ENCODE measurements around the gene CD200R1.
A peak's percentile ranks its signal among the peaks of the same experiment; 100 is the strongest.
"Not testable (repeated sequence)": the region's sequence is repeated elsewhere in the genome, so short reads cannot be mapped to it uniquely, and the experiment has no call there.

CD200R1 gene

DNA sequence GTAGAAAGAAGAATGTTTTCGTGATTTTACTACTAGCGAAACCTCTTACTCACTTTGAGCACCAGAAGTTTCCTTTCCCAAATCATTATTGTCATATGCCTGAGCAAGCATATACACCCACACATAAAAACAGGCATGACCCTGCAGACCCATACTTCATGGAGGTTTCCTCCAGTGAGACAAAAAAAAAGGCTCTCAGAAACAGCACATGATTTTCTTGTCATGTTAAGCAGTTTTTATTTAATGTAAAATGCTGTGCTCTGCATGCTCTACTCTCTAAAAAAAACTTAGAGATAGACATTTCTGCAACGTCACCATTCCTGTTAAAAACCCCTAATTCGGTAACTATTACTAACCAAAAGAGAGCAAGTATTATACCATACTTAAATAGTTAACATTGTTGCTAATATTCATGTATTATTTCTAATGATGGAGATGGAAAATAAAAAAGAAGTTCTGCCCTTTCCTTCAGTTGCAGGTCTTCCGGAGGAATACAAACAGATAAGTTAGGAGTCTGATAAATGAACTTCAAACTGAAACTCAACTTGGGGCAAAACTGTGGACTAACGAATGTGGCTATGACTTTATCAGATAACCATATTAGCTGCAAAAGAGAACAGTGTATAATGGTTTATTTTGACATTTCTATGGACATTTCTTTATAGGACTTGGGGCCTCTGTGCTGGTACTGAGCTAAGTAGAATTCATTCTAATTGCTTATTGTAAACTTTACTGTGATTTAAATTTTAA is 15.9 kb downstream of the CD200R1 start:
- Mint-ChIP-seq H3K4me3 (peak overlapping the region; percentile 56), H3K27ac (peak overlapping the region; percentile 49), H3K27me3 (no peaks in the 10 kb centered on the region), H3K9me3 (peaks cover 24% of the 10 kb centered on the region), H3K4me1 (ENCODE audit: low read depth) (peaks cover 39% of the 10 kb centered on the region), H3K36me3 (ENCODE audit: low read depth) (peaks cover 42% of the 10 kb centered on the region)
- DNase-seq, result no peak

DNA sequence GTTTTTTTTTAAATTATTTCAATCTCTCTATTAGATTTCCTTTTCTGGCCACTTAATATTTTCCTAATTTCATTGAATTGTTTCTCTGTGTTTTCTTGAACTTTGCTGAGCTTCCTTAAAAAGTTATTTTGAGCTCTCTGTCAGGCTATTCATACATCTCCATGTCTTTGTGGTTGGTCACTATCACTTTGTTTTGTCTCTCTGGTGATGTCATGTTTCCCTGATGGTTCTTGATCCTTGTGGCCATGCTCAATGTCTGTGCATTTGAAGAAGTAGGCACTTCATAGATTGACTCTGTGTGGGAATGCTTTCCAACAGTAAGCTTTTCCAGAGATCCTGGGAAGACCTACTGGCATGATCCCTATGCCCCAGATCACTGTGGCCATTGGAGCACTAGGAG is 18.6 kb downstream of the CD200R1 start:
- Mint-ChIP-seq H3K4me1 (ENCODE audit: low read depth) (peaks cover 29% of the 10 kb centered on the region), H3K36me3 (ENCODE audit: low read depth) (peaks cover 24% of the 10 kb centered on the region), H3K9me3 (peaks cover 12% of the 10 kb centered on the region), H3K27me3 (no peaks in the 10 kb centered on the region), H3K27ac (no peak overlapping the region), H3K4me3 (no peak overlapping the region)
- DNase-seq, result no peak

DNA sequence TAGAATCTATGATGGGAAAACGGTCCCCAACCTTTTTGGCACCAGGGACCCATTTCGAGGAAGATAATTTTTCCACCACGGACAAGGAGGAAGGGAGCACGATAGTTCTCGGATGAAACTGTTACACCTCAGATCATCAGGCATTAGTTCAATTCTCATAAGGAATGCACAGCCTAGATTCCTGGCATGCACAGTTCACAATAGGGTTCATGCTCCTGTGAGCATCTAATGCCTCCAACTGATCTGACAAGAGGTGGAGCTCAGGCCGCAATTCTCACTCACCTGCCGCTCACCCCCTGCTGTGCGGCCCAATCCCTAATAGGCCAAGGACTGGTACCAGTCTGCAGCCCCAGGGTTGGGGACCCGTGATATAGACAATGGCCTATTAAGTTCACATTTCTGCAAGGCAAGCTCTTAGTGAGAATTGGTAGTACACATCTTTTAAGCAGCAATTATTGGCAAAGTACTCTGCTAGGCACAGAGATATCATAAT is 26.5 kb downstream of the CD200R1 start:
- H3K9me3 Mint-ChIP-seq, result peaks cover 23% of the 10 kb centered on the region
- no peak overlapping the region for H3K4me3 Mint-ChIP-seq
- peaks cover 17% of the 10 kb centered on the region for H3K4me1 Mint-ChIP-seq (ENCODE audit: low read depth)
- no peaks in the 10 kb centered on the region for H3K27me3 Mint-ChIP-seq
- H3K27ac Mint-ChIP-seq, result no peak overlapping the region
- DNase-seq, result no peak
- H3K36me3 Mint-ChIP-seq (ENCODE audit: low read depth), result peaks cover 32% of the 10 kb centered on the region

DNA sequence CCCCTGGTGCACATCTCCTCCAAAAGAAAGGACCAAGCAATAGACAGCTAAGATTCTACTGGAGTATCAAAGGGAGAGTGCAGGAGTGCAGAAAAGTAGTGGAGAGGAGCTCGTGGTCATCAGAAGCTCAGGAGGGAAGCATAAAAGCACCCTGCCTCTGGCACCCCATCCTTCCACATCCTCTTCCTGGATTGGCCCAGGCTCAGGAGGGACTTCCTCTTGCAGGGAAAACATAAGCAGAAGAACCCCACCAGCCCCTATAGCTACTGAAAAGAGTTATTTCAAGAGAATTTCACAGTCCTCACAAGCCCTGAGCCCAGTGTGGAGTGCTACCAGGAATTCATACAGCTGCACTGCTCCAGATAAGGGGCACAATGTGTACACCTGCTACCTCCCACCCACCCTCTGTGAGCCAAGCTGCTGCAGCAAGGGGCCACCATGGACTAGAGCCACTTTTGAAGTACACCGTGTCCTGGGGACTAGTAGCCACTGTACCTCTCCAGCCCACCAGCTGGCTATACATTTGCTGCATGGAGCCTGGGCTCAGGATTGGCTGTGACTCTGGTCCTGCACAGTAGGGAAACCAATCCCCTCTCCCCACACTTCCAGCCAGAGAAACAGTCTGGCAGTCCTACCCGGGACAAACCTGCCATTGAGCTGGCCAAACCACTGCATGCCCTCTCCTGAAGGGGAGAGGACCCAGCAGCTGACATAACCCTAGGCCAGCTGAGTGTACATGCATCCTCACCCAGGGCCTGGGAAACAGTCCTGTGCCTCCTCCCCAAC is 43.0 kb downstream of the CD200R1 start:
- Mint-ChIP-seq H3K4me3 (no peak overlapping the region), H3K9me3 (peaks cover 22% of the 10 kb centered on the region), H3K27me3 (no peaks in the 10 kb centered on the region), H3K4me1 (ENCODE audit: low read depth) (peaks cover 34% of the 10 kb centered on the region), H3K27ac (no peak overlapping the region), H3K36me3 (ENCODE audit: low read depth) (peaks cover 47% of the 10 kb centered on the region)
- no peak for DNase-seq

DNA sequence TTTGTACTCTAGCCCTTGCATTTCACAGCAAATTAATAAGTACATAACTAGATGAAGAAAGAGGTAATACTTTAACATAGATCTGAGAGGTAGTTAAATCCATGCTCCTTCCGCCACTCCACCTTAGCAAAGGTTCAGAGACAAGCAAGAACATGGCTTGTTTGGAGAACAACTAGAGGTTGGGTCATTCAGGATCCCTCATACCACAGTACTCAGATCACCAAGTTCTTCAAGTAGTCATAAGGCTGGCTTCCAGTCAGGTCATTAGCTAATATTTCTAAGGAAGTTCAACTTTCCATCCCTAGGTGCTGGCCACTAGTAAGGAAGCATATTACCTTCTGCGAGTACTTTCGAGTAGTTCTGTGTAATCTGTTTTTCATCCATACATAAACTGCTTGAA is 44.1 kb downstream of the CD200R1 start:
- no peak overlapping the region for H3K4me3 Mint-ChIP-seq
- no peak overlapping the region for H3K27ac Mint-ChIP-seq
- H3K9me3 Mint-ChIP-seq, result peaks cover 11% of the 10 kb centered on the region
- peaks cover 33% of the 10 kb centered on the region for H3K4me1 Mint-ChIP-seq (ENCODE audit: low read depth)
- no peak for DNase-seq
- peaks cover 45% of the 10 kb centered on the region for H3K36me3 Mint-ChIP-seq (ENCODE audit: low read depth)
- H3K27me3 Mint-ChIP-seq, result no peaks in the 10 kb centered on the region

DNA sequence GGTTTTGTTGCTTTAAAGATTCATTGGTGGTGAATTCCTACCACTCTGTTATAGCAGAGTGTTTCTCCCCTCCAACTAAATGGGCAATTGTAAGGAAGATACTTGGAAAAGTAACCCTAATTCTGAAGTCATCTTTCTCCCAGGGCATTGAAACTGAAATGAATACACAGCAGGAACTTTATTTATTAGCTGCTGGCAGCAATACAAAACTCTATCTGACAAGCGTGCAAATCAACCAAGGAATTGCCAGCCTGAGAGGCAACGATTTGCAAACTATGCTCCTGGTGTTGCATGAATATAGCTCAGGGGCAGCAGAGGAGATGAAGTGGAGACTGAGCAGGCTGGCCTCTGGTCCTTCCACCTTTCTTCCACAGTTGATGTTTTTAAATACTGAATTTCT is 48.9 kb downstream of the CD200R1 start:
- H3K4me3 Mint-ChIP-seq, result no peak overlapping the region
- DNase-seq, result no peak
- no peaks in the 10 kb centered on the region for H3K9me3 Mint-ChIP-seq
- H3K27ac Mint-ChIP-seq, result no peak overlapping the region
- H3K36me3 Mint-ChIP-seq (ENCODE audit: low read depth), result peaks cover 55% of the 10 kb centered on the region
- H3K27me3 Mint-ChIP-seq, result no peaks in the 10 kb centered on the region
- H3K4me1 Mint-ChIP-seq (ENCODE audit: low read depth), result peaks cover 17% of the 10 kb centered on the region

DNA sequence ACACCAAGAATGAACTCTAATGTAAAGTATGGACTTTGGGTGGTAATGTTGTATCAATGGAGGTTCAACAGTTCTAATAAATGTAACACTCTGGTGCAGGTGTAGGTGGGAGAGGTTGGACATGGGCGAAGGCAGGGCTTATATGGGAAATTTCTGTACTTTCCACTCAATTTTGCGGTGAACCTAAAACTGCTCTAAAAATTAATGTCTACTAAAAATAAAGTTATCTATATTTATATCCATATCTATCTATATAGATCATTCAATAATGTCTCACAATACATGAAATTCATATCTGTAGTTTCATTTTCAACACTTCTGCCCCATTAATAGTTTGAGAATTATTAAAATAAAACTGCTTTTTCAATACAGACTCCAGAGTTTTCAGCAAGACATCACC is 49.3 kb downstream of the CD200R1 start:
- no peak for DNase-seq
- Mint-ChIP-seq H3K4me3 (no peak overlapping the region), H3K4me1 (ENCODE audit: low read depth) (peaks cover 14% of the 10 kb centered on the region), H3K27me3 (no peaks in the 10 kb centered on the region), H3K9me3 (no peaks in the 10 kb centered on the region), H3K27ac (no peak overlapping the region), H3K36me3 (ENCODE audit: low read depth) (peaks cover 54% of the 10 kb centered on the region)

DNA sequence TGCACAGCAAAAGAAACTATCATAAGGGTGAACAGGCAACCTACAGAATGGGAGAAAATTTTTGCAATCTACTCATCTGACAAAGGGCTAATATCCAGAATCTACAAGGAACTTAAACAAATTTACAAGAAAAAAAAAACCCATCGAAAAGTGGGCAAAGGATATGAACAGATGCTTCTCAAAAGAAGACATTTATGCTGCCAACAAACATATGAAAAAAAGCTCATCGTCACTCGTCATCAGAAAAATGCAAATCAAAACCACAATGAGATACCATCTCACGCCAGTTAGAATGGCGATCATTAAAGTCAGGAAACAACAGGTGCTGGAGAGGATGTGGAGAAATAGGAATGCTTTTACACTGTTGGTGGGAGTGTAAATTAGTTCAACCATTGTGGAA is 55.4 kb downstream of the CD200R1 start:
- not testable (repeated sequence) for H3K4me3 Mint-ChIP-seq

DNA sequence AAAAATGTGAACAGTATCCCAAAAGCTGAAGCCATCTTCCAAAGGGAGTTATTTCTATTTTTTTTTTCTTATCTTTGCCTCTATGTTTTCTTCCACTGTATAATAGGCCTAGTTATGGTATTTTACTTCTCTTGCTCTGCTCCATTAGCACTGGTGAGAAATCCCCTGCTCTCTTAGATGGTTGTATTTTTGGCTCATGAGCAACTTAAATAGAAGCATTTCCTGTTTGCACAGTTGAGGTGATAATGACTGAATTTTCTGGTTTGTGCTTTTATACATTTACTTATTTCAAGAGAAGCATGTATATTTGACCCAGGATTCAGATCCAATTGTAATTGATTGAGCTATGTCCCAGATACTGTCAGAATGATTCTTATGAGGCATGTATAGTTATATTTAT is 66.7 kb downstream of the CD200R1 start:
- no peak for DNase-seq
- Mint-ChIP-seq H3K27me3 (no peaks in the 10 kb centered on the region), H3K4me3 (no peak overlapping the region), H3K9me3 (peaks cover 19% of the 10 kb centered on the region), H3K27ac (no peak overlapping the region), H3K4me1 (ENCODE audit: low read depth) (peaks cover 12% of the 10 kb centered on the region), H3K36me3 (ENCODE audit: low read depth) (peaks cover 21% of the 10 kb centered on the region)

More for the DNA sequence above, 55.4 kb downstream of the CD200R1 start:
- not testable (repeated sequence) for H3K27ac Mint-ChIP-seq; DNase-seq; H3K27me3 Mint-ChIP-seq; H3K4me1 Mint-ChIP-seq (ENCODE audit: low read depth)
- Mint-ChIP-seq H3K36me3 (ENCODE audit: low read depth) (peaks cover 64% of the 10 kb centered on the region), H3K9me3 (peaks cover 21% of the 10 kb centered on the region)

DNA sequence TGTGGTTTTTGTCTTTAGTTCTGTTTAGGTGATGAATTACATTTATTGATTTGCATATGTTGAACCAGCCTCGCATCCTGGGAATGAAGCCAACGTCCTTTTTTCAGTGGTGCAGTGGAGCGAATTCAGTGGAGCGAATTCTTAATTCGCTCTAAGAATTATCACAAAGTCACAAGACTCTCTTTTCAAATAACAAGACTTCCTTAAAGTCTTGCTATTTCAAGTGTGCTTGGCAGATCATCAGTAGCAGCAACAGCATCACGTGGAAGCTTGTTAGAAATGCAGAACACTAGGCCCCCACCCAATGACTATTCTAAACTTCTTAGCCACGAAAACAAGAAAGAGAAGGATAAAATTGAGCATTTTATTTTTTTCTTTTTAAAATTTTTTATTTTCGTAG is 70.1 kb downstream of the CD200R1 start:
- no peaks in the 10 kb centered on the region for H3K36me3 Mint-ChIP-seq (ENCODE audit: low read depth)
- H3K27me3 Mint-ChIP-seq, result no peaks in the 10 kb centered on the region
- peaks cover 18% of the 10 kb centered on the region for H3K9me3 Mint-ChIP-seq
- no peak for DNase-seq
- H3K27ac Mint-ChIP-seq, result no peak overlapping the region
- no peak overlapping the region for H3K4me3 Mint-ChIP-seq
- H3K4me1 Mint-ChIP-seq (ENCODE audit: low read depth), result peaks cover 14% of the 10 kb centered on the region

DNA sequence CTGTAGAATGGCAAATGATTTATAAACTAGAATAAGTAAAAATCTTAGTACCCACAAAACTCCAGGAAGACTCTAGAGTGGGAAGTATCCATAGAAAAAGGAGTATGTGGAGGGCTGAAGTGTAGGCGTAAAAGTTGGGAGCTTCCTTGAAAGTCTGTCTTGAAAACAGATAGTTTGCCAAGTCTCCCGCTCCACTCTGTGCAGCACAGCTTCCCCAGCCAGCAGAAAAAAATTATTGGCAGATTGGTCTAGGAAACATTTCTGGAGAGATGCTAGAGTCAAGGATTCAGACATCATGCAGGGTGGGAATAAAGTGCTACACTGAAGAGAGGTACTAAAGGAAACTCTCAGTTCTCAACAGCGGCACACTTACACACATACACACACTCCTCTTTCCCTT is 74.8 kb downstream of the CD200R1 start:
- Mint-ChIP-seq H3K4me1 (ENCODE audit: low read depth) (peaks cover 1% of the 10 kb centered on the region), H3K27ac (no peak overlapping the region), H3K9me3 (peaks cover 15% of the 10 kb centered on the region), H3K36me3 (ENCODE audit: low read depth) (no peaks in the 10 kb centered on the region), H3K27me3 (no peaks in the 10 kb centered on the region), H3K4me3 (no peak overlapping the region)
- no peak for DNase-seq

DNA sequence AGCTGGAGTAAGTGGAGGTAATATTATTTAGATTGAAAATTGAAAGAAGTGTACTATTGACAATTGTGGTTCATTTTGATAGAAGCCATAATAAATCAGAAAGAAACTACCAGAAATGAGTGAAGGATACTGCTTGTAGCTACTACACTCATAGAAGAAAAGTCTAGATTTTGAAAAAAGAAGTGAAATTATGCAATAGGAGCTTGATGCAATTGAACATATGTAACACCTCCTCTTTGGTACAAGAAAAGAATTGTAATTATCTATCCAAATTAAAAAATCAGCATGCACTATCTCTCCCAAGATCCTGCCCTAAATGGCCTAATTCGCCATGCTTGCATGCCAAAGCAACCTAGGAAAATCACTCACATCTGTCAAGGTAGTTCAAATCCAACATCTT is 77.1 kb downstream of the CD200R1 start:
- Mint-ChIP-seq H3K36me3 (ENCODE audit: low read depth) (no peaks in the 10 kb centered on the region), H3K4me1 (ENCODE audit: low read depth) (peaks cover 1% of the 10 kb centered on the region), H3K4me3 (no peak overlapping the region), H3K9me3 (no peaks in the 10 kb centered on the region), H3K27me3 (no peaks in the 10 kb centered on the region), H3K27ac (no peak overlapping the region)
- no peak for DNase-seq

DNA sequence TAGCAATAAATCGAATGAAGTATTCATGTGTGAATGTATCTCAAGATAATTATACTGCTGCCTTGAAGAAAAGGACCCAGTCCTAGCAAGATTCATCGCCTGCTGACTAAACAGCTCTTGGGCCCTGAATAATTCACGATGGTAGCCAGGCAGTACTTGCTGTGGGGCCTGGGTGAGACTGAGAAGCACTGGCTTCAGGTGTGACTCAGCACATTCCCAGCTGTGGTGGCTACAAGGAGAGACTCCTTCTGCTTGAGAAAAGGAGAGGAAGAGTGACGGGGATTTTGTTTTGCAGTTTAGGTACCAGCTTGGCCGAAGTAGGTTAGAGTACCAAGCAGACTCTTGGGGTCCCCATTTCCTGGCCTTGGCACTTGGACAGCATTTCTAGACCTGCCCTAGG is 80.6 kb downstream of the CD200R1 start:
- no peaks in the 10 kb centered on the region for H3K4me1 Mint-ChIP-seq (ENCODE audit: low read depth)
- DNase-seq, result no peak
- H3K4me3 Mint-ChIP-seq, result no peak overlapping the region
- H3K27me3 Mint-ChIP-seq, result peaks cover 10% of the 10 kb centered on the region
- H3K27ac Mint-ChIP-seq, result no peak overlapping the region
- peaks cover 4% of the 10 kb centered on the region for H3K9me3 Mint-ChIP-seq
- H3K36me3 Mint-ChIP-seq (ENCODE audit: low read depth), result no peaks in the 10 kb centered on the region

DNA sequence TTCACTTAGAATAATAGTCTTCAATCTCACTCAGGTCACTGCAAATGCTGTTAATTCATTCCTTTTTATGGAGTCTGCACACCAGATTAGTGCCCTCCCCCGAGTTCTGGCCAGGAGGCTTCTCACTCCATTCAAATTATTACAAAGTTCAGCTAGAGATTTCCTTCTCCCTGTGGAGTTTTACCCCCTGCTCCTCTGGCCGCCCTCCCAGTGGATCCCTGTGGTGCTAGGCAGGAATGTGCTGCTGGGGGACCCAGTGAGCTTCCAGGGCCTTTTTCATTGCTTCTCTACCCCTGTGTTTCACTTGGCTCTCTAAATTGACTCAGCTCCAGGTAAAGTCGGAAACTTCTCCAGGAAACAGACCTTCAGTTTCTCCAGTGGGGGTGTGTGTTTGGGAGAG is 85.5 kb downstream of the CD200R1 start:
- Mint-ChIP-seq H3K27me3 (peaks cover 10% of the 10 kb centered on the region), H3K4me1 (ENCODE audit: low read depth) (no peaks in the 10 kb centered on the region), H3K4me3 (no peak overlapping the region), H3K36me3 (ENCODE audit: low read depth) (no peaks in the 10 kb centered on the region), H3K9me3 (peaks cover 4% of the 10 kb centered on the region), H3K27ac (no peak overlapping the region)
- DNase-seq, result no peak

Data from activated T-cell treated with anti-CD3 and anti-CD28 coated beads, Interleukin-2, amount 50 U/mL, for 24 hours (primary cell).